Panc1 (cell line): Measurements from ENCODE around the gene TBCK. TPM values are rescaled to one million over a fixed set of nuclear protein-coding genes. Genes with fewer than 3 reads are reported as not detected.
A peak's percentile ranks its signal among the peaks of the same experiment; 100 is the strongest.

Experiments
- ATAC-seq: fragments of 200-7000 bp; cut with Tn5 transposase; 2 replicates; pipeline ENCODE4 v1.9.1; 2020; ENCODE audit warnings: mild to moderate bottlenecking, moderate library complexity
- BruUV-seq: library from RNA; stranded (reverse); fragments of 400-500 nt; replicated peaks from 2 replicates; lab custom pipeline; 2021; lab: Mats Ljungman, UMichigan
- CTCF ChIA-PET: fragments of 300-600 bp; sonication (Branson Sonifier 250); formaldehyde crosslinking; loops from one replicate; lab custom pipeline; 2022; ENCODE audit warnings: antibody characterized with exemption; lab: Charles Lee
- POLR2A ChIA-PET: fragments of 300-600 bp; sonication (Branson Sonifier 250); formaldehyde crosslinking; loops from one replicate; lab custom pipeline; 2022; ENCODE audit warnings: antibody characterized with exemption; lab: Charles Lee
- DNase-seq: peaks from one replicate; pipeline ENCODE4 v3.0.0-alpha.2; 2010; ENCODE audit warnings: low read depth, low spot score
- H3K27ac ChIP-seq: 2 replicates; pipeline ENCODE4 v1.5.1; 2011; ENCODE audit warnings: mild to moderate bottlenecking, low read length, inconsistent platforms
- H3K27me3 ChIP-seq: fragments of 200-500 bp; sonication (Bioruptor generic); 2 replicates; pipeline ENCODE4 v1.6.0; 2014; ENCODE audit warnings: low read length, inconsistent platforms; ENCODE audit not compliant: control insufficient read depth, insufficient read depth
- H3K36me3 ChIP-seq: fragments of 200-500 bp; sonication (Bioruptor generic); 2 replicates; pipeline ENCODE4 v1.5.1; 2014; ENCODE audit warnings: inconsistent platforms, mild to moderate bottlenecking, low read length, moderate library complexity; ENCODE audit not compliant: control insufficient read depth, insufficient read depth
- H3K4me1 ChIP-seq: 2 replicates; pipeline ENCODE4 v1.5.1; 2011; ENCODE audit warnings: inconsistent platforms, mild to moderate bottlenecking, low read length, moderate library complexity; ENCODE audit not compliant: control insufficient read depth, insufficient read depth
- H3K4me3 ChIP-seq, 2 experiments: 2 replicates each; pipeline ENCODE4 v1.5.1; 2011 to 2012; ENCODE audit warnings: low read depth in 2 of 2, low read length in 2 of 2, mild to moderate bottlenecking in 2 of 2, inconsistent platforms in 1 of 2, moderate library complexity in 1 of 2
- H3K9me3 ChIP-seq: fragments of 200-500 bp; sonication (Bioruptor generic); 2 replicates; pipeline ENCODE4 v1.5.1; 2014; ENCODE audit warnings: low read depth, mild to moderate bottlenecking, inconsistent platforms, low read length, moderate library complexity; ENCODE audit not compliant: control insufficient read depth, insufficient read depth
- POLR2AphosphoS5 ChIP-seq: IDR thresholded peaks from 2 replicates; pipeline ENCODE4 v1.6.1; 2012; ENCODE audit warnings: mild to moderate bottlenecking, low read depth, low read length, moderate library complexity
- SIN3A ChIP-seq: IDR thresholded peaks from 2 replicates; pipeline ENCODE4 v1.6.1; 2012; ENCODE audit warnings: low read depth, mild to moderate bottlenecking, low read length, moderate library complexity, borderline replicate concordance; ENCODE audit not compliant: insufficient read depth
- TCF7L2 ChIP-seq: IDR thresholded peaks from 2 replicates; pipeline ENCODE4 v1.6.1; 2011; ENCODE audit warnings: mild to moderate bottlenecking, low read depth, low read length, inconsistent platforms
- in situ Hi-C: cut with HindIII; loops from 2 replicates; pipeline ENCODE4 v1.10.0; 2016; ENCODE audit warnings: low sequenced_read_pairs, low pct_unique_long_range_greater_than_20kb
- intact Hi-C: fragments of 100-400 bp; cut with micrococcal nuclease; formaldehyde crosslinking; loops from one replicate; pipeline ENCODE4 v1.10.0; 2022; ENCODE audit not compliant: unreplicated experiment
- total RNA-seq: library from RNA; stranded (reverse); gene quantifications from one replicate; pipeline ENCODE4 v1.2.1, GENCODE V29; 2021; ENCODE audit not compliant: unreplicated experiment
- TF ChIP-seq, protein P1 (sequence below), 2 experiments: IDR thresholded peaks; 2 replicates each; pipeline ENCODE4 v1.6.1; 2011 to 2012; ENCODE audit warnings: low read depth in 2 of 2, control low read depth in 1 of 2, low read length in 1 of 2, mild to moderate bottlenecking in 1 of 2, moderate library complexity in 1 of 2; ENCODE audit not compliant: insufficient read depth in 1 of 2
- TF ChIP-seq, protein P2 (sequence below): fragments of 450-650 bp; IDR thresholded peaks from 2 replicates; pipeline ENCODE4 v1.5.1; 2017; ENCODE audit warnings: mild to moderate bottlenecking

Gene TBCK
- total RNA-seq, 1 experiment from 2014 or later, result 15.1 TPM

DNA sequence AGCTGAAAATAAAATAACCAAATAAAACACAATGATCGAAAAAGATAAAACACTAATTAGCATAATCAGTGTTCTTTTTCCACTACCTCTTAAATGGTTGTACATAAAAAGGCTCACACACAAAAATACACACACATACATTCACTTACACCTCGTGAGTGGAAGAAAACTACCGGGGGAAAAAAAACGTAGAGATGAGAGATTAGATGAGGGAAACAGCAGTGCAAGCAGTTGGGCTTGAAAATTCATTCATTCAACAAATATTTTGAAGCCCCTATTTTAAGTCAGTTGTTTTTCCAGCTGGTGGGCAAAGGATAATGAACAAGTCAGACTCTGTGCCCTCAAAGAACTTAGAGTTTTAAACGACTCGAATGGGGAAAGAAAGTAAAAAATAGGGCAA is 1.0 kb downstream of the TBCK start:
- Histone ChIP-seq H3K4me3 (peak overlapping the region; percentile 89 to 97), H3K36me3 (peaks cover 13% of the 10 kb centered on the region; the same call in 1 of the 2 replicates), H3K4me1 (peaks cover 3% of the 10 kb centered on the region; the same call in 1 of the 2 replicates), H3K27ac (peak overlapping the region; percentile 96), H3K27me3 (no peaks in the 10 kb centered on the region), H3K9me3 (no peaks in the 10 kb centered on the region)
- ChIA-PET CTCF (no interaction called here), POLR2A (interaction anchor here (0.7 kb wide), 1 partner anchor 49 kb away, joined by 6 read pairs; no protein-coding TSS in a partner anchor)
- in situ Hi-C loops (no loop called here), intact Hi-C loops (no loop called here)
- TF ChIP-seq, protein P1, sequence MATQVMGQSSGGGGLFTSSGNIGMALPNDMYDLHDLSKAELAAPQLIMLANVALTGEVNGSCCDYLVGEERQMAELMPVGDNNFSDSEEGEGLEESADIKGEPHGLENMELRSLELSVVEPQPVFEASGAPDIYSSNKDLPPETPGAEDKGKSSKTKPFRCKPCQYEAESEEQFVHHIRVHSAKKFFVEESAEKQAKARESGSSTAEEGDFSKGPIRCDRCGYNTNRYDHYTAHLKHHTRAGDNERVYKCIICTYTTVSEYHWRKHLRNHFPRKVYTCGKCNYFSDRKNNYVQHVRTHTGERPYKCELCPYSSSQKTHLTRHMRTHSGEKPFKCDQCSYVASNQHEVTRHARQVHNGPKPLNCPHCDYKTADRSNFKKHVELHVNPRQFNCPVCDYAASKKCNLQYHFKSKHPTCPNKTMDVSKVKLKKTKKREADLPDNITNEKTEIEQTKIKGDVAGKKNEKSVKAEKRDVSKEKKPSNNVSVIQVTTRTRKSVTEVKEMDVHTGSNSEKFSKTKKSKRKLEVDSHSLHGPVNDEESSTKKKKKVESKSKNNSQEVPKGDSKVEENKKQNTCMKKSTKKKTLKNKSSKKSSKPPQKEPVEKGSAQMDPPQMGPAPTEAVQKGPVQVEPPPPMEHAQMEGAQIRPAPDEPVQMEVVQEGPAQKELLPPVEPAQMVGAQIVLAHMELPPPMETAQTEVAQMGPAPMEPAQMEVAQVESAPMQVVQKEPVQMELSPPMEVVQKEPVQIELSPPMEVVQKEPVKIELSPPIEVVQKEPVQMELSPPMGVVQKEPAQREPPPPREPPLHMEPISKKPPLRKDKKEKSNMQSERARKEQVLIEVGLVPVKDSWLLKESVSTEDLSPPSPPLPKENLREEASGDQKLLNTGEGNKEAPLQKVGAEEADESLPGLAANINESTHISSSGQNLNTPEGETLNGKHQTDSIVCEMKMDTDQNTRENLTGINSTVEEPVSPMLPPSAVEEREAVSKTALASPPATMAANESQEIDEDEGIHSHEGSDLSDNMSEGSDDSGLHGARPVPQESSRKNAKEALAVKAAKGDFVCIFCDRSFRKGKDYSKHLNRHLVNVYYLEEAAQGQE (IDR thresholded peaks at IDR 0.05; ENCODE audit: insufficient read depth in 1 of 2, low read depth in 2 of 2, low read length in 1 of 2), result no peak
- TF ChIP-seq, protein P2, sequence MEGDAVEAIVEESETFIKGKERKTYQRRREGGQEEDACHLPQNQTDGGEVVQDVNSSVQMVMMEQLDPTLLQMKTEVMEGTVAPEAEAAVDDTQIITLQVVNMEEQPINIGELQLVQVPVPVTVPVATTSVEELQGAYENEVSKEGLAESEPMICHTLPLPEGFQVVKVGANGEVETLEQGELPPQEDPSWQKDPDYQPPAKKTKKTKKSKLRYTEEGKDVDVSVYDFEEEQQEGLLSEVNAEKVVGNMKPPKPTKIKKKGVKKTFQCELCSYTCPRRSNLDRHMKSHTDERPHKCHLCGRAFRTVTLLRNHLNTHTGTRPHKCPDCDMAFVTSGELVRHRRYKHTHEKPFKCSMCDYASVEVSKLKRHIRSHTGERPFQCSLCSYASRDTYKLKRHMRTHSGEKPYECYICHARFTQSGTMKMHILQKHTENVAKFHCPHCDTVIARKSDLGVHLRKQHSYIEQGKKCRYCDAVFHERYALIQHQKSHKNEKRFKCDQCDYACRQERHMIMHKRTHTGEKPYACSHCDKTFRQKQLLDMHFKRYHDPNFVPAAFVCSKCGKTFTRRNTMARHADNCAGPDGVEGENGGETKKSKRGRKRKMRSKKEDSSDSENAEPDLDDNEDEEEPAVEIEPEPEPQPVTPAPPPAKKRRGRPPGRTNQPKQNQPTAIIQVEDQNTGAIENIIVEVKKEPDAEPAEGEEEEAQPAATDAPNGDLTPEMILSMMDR, result no peak
- no peak for TF ChIP-seq POLR2AphosphoS5
- no peak for TF ChIP-seq TCF7L2
- no peak for TF ChIP-seq SIN3A
- BruUV-seq, result no TSS peak
- DNase-seq (no peak), ATAC-seq (no peak)

- H3K9me3 ChIP-seq, result no peaks in the 10 kb centered on the region
- H3K36me3 ChIP-seq, result peaks cover 13% of the 10 kb centered on the region; the same call in 1 of the 2 replicates
- peaks cover 3% of the 10 kb centered on the region; the same call in 1 of the 2 replicates for H3K4me1 ChIP-seq
- TF ChIP-seq, protein P1 (IDR thresholded peaks at IDR 0.05; ENCODE audit: insufficient read depth in 1 of 2, low read depth in 2 of 2, low read length in 1 of 2), result no peak
- TF ChIP-seq, protein P2, result no peak
- TF ChIP-seq POLR2AphosphoS5 (no peak), SIN3A (no peak), TCF7L2 (no peak)
- ChIA-PET CTCF (no interaction called here), POLR2A (no interaction called here)
- no TSS peak for BruUV-seq
- intact Hi-C loops (no loop called here), in situ Hi-C loops (no loop called here)
- H3K27ac ChIP-seq, result no peak overlapping the region
- no peak overlapping the region for H3K4me3 ChIP-seq
- H3K27me3 ChIP-seq, result no peaks in the 10 kb centered on the region
- ATAC-seq, result no peak
- no peak for DNase-seq
These were observed 2.9 kb downstream of the TBCK start for GRCh38 chr4:106312997-106313522.
